ENCODE measurements around the gene RASAL1. TPM values are rescaled to one million over a fixed set of nuclear protein-coding genes. Genes with fewer than 3 reads are reported as not detected.

The RASAL1 gene
- total RNA-seq, 1 donor from 2014 or later, result 0.64 TPM

GRCh38 chr12:113171543-113171942 lies 36.0 kb upstream of the RASAL1 start:
- DNase-seq (ENCODE audit: low spot score in 2 of 2), result no peak
- H3K4me3 ChIP-seq, result no peak overlapping the region
- H3K9me3 ChIP-seq, result no peaks in the 10 kb centered on the region
- intact Hi-C loops (cut with DNase I), result no loop called here
- TF ChIP-seq CTCF (IDR thresholded peaks at IDR 0.05), result no peak
- H3K4me1 ChIP-seq, result no peaks in the 10 kb centered on the region
- peaks cover 91 to 100% of the 10 kb centered on the region in 2 donors for H3K36me3 ChIP-seq
- H3K27ac ChIP-seq, result no peak overlapping the region
- no peaks in the 10 kb centered on the region for H3K27me3 ChIP-seq

- H3K4me3 ChIP-seq, result no peak overlapping the region
- no peaks in the 10 kb centered on the region for H3K4me1 ChIP-seq
- H3K9me3 ChIP-seq, result no peaks in the 10 kb centered on the region
- no peak overlapping the region for H3K27ac ChIP-seq
- no peak for TF ChIP-seq CTCF (IDR thresholded peaks at IDR 0.05)
- intact Hi-C loops (cut with DNase I), result no loop called here
- no peaks in the 10 kb centered on the region for H3K27me3 ChIP-seq
- peaks cover 92 to 100% of the 10 kb centered on the region in 2 donors for H3K36me3 ChIP-seq
- no peak for DNase-seq (ENCODE audit: low spot score in 2 of 2)
These were observed 35.4 kb upstream of the RASAL1 start for GRCh38 chr12:113170926-113171325.

- peaks cover 94 to 100% of the 10 kb centered on the region in 2 donors for H3K36me3 ChIP-seq
- no peaks in the 10 kb centered on the region for H3K4me1 ChIP-seq
- H3K27ac ChIP-seq, result no peak overlapping the region
- intact Hi-C loops (cut with DNase I), result no loop called here
- no peak overlapping the region for H3K4me3 ChIP-seq
- H3K27me3 ChIP-seq, result no peaks in the 10 kb centered on the region
- H3K9me3 ChIP-seq, result no peaks in the 10 kb centered on the region
- no peak for DNase-seq (ENCODE audit: low spot score in 2 of 2)
- no peak for TF ChIP-seq CTCF (IDR thresholded peaks at IDR 0.05)
These were observed 34.9 kb upstream of the RASAL1 start for GRCh38 chr12:113170457-113170856.

GRCh38 chr12:113169697-113170096 lies 34.1 kb upstream of the RASAL1 start:
- intact Hi-C loops (cut with DNase I), result no loop called here
- peaks cover 94 to 100% of the 10 kb centered on the region in 2 donors for H3K36me3 ChIP-seq

GRCh38 chr12:113167868-113168267 lies 32.3 kb upstream of the RASAL1 start:
- H3K27ac ChIP-seq, result no peak overlapping the region
- no peak for DNase-seq (ENCODE audit: low spot score in 2 of 2)
- TF ChIP-seq CTCF (IDR thresholded peaks at IDR 0.05), result no peak
- H3K36me3 ChIP-seq, result peaks cover 95 to 100% of the 10 kb centered on the region in 2 donors
- intact Hi-C loops (cut with DNase I), result no loop called here
- H3K4me3 ChIP-seq, result no peak overlapping the region
- H3K27me3 ChIP-seq, result no peaks in the 10 kb centered on the region
- no peaks in the 10 kb centered on the region for H3K9me3 ChIP-seq
- H3K4me1 ChIP-seq, result no peaks in the 10 kb centered on the region

More at GRCh38 chr12:113169697-113170096, 34.1 kb upstream of the RASAL1 start:
- no peaks in the 10 kb centered on the region for H3K4me1 ChIP-seq
- no peak for TF ChIP-seq CTCF (IDR thresholded peaks at IDR 0.05)
- no peak overlapping the region for H3K4me3 ChIP-seq
- H3K27me3 ChIP-seq, result no peaks in the 10 kb centered on the region
- H3K27ac ChIP-seq, result no peak overlapping the region
- DNase-seq (ENCODE audit: low spot score in 2 of 2), result no peak
- H3K9me3 ChIP-seq, result no peaks in the 10 kb centered on the region

Measured in ascending aorta (tissue), 2 donors.